Tibial nerve (tissue), 3 donors: ENCODE measurements around the gene LCLAT1.

Experiments used
- POLR2A ChIP-seq, 2 donors: fragments of 450-650 bp; IDR thresholded peaks; one replicate each; pipeline ENCODE4 v1.6.1; 2017; ENCODE audit warnings: antibody characterized with exemption in 2 of 2, mild to moderate bottlenecking in 2 of 2, moderate library complexity in 2 of 2
- TF ChIP-seq, protein P1 (sequence below), 5 experiments: fragments of 200-600 bp in 3 of 5; fragments of 450-650 bp in 2 of 5; sonication (generic) in 3 of 5; IDR thresholded peaks; one replicate each; pipeline ENCODE4 v1.5.1; 2016 to 2019; ENCODE audit warnings: antibody characterized with exemption in 5 of 5, mild to moderate bottlenecking in 3 of 5, moderate library complexity in 2 of 5

DNA sequence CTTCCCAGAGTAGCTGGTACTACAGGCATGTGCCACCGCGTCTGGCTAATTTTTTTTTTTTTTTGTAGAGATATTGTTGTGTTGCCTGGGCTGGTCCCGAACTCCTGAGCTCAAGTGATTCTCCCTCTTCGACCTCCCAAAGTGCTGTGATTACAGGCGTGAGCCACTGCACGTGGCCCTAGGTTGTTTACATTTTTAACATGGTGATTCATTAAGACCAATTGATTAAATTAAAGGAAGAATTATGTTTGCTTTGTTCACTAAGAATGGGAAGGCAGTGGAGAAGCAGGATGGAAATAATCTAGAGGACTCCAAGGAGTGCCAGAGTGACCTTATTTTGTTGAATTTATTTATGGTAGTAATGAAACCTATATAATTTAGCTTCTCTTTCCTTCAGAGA lies 7.5 kb downstream of the LCLAT1 start:
- TF ChIP-seq, protein P1, sequence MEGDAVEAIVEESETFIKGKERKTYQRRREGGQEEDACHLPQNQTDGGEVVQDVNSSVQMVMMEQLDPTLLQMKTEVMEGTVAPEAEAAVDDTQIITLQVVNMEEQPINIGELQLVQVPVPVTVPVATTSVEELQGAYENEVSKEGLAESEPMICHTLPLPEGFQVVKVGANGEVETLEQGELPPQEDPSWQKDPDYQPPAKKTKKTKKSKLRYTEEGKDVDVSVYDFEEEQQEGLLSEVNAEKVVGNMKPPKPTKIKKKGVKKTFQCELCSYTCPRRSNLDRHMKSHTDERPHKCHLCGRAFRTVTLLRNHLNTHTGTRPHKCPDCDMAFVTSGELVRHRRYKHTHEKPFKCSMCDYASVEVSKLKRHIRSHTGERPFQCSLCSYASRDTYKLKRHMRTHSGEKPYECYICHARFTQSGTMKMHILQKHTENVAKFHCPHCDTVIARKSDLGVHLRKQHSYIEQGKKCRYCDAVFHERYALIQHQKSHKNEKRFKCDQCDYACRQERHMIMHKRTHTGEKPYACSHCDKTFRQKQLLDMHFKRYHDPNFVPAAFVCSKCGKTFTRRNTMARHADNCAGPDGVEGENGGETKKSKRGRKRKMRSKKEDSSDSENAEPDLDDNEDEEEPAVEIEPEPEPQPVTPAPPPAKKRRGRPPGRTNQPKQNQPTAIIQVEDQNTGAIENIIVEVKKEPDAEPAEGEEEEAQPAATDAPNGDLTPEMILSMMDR (IDR thresholded peaks at IDR 0.05), result no peak
- TF ChIP-seq POLR2A (IDR thresholded peaks at IDR 0.05), result no peak
